ENCODE results near the gene C6. TPM values are rescaled to one million over a fixed set of nuclear protein-coding genes. Genes with fewer than 3 reads are reported as not detected.
"Not testable (repeated sequence)": the region's sequence is repeated elsewhere in the genome, so short reads cannot be mapped to it uniquely, and the experiment has no call there.

The C6 gene
- not detected in 2 replicates for total RNA-seq

GRCh38 chr5:41213340-41213739 is at the start of gene C6:
Gene C6, minus strand, starts transcription at chr5:41213532. Its CDS starts 10,302 bp downstream, at chr5:41203230.
- intact Hi-C loops (cut with micrococcal nuclease): no loop called here

DNA sequence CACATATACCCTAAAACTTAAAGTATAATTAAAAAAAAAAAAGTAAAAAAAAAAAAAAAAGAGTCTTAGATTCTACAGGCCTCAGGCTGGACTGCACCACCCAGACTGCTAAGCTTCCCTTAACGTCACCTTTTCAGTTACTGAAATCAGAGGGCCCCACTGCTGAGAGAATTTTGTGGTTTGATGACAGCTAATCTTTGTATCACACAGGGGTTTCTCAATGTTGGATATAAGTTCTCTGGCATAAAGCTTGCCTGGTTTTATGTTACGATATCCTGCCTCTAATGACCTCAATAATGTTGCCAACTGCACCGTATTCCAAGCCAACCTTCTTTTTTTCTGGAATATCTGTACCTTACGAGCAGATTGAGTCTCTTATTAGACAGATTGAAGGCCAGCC is 43.1 kb upstream of the C6 start:
- intact Hi-C loops (cut with micrococcal nuclease): no loop called here

DNA sequence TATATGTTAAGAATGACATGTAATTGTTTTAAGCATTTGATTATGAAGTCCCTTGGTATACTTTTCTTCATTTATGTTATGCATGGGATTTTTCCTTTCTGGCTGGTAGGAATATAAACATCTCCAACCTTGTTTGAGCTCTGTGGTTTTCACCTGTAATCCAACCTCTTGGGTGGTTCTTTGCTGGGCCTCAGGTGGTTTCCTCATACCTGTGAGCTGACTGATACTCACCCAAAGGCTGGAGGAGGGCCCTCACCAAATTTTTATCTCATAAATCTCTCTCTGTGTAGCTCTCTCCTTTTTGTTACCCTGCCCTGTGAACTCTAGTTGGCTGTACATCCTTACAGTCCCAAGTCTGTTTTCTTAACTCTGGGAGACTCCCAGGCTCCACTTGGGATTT is 39.8 kb upstream of the C6 start:
- intact Hi-C loops (cut with micrococcal nuclease): no loop called here

DNA sequence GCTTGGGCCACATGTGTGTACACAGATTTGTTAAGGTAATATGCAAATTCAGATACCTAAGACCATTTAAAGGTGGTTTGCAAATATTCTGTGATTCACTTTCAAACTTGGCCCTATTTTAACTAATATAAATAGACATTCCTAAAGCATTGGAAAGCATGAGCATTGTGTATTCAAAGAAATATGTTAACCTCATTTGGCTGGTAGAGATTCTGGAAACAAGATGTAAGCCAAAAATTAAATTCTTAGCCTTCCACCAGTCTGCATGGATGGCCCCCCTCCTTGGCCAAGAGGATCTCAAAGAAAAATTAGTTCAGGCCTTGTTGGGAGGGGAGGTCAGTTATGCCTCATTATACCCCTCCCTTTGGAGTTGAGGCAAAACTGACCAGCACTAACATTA is 38.7 kb upstream of the C6 start:
- intact Hi-C loops (cut with micrococcal nuclease): no loop called here

DNA sequence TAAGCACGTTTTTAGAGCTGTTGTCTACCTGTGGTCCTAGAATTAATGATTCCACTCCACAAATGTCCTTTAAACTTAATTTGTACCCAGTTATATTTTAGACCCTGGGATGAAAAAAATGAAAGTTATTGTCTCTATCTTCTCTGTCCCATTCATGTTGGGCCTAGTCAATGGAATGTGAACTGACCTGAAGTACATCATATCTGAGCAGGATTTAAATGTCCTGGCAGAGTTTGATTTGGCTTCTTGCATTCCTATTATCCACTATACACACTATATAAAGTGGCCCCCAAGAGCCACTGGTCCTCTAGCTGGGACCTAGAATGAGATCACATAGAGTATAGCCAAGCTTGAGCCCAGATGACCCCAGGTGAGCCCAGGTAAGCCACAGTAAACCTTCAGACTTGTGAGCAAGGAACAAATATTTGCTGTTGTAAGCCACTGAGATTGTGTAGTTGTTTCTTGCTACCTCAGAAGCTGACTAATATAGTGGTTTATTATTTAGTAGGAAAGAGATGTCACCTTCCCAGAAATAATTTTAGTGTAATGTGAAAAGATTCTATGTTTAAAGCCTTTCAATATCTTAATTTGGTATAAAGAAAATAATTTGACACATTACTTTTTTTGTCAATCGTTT is 37.1 kb upstream of the C6 start:
- intact Hi-C loops (cut with micrococcal nuclease): no loop called here

GRCh38 chr5:41247135-41247534 is 33.8 kb upstream of the C6 start:
- intact Hi-C loops (cut with micrococcal nuclease): no loop called here

- intact Hi-C loops (cut with micrococcal nuclease): no loop called here
Observed at GRCh38 chr5:41246376-41246775, 33.0 kb upstream of the C6 start.

GRCh38 chr5:41243558-41243957 is 30.2 kb upstream of the C6 start:
- intact Hi-C loops (cut with micrococcal nuclease): loop anchor here (1.0 kb wide), 1 partner anchor 13 kb away; no protein-coding TSS in a partner anchor

DNA sequence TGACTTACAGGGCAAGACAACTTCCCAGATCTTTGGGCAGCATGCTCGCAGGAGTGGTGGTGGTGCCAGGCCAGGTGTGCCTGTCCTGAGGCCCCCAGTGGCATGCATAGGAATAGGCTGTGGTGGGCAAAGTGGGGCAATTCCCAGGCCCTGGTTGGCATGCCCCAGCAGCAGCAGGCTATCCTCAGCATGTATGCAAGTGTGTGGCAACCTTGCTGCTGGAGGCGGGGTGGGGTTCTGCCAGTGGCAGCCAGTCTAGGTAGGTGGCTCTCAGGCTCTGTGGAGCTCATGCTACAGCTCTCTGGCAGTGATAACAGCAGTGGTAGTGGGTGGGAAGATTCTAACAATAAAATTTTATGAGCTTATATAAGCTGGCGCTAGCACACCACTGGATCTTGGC is 27.7 kb upstream of the C6 start:
- intact Hi-C loops (cut with micrococcal nuclease): no loop called here

GRCh38 chr5:41240390-41240789 is 27.1 kb upstream of the C6 start:
- intact Hi-C loops (cut with micrococcal nuclease): no loop called here

DNA sequence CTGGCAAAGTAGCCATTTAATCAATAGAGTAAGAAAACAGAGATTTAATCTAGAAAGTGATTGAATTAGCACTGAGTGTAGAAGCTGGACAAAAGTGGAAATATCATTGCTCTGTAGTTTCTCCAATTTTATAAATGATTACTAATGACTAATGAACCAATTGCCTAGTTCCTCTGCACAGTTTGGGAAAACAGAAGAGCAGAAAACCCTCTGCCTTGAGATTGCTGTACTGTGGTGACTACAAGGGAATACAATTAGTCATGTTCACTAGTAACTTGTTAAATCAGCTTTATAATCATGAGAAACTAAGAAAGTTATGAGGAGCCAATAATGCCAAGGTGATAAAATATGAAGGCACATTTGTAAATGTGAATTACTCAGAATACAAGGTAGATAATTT is 21.1 kb upstream of the C6 start:
- intact Hi-C loops (cut with micrococcal nuclease): no loop called here

GRCh38 chr5:41232797-41233196 is 19.5 kb upstream of the C6 start:
- intact Hi-C loops (cut with micrococcal nuclease): no loop called here

GRCh38 chr5:41230276-41230675 is 16.9 kb upstream of the C6 start:
- intact Hi-C loops (cut with micrococcal nuclease): loop anchor here (1.0 kb wide), 1 partner anchor 13 kb away; no protein-coding TSS in a partner anchor

DNA sequence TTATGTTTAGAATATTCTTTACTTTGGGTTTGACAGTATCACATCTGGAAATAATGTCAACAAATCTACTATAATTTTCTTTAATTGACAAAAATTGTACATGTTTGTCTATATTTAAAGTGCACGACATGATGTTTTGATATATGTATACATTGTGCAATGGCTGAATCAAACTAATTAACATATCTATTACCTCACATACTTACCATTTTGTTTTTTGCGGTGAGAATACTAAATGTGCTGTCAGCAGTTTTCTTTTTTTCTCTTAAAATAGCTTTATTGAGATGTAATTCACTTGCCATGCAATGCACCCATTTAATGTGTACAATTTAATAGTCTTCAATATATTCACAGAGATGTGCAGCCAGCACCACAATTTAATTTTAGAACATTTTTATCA is 10.6 kb upstream of the C6 start:
- intact Hi-C loops (cut with micrococcal nuclease): no loop called here

DNA sequence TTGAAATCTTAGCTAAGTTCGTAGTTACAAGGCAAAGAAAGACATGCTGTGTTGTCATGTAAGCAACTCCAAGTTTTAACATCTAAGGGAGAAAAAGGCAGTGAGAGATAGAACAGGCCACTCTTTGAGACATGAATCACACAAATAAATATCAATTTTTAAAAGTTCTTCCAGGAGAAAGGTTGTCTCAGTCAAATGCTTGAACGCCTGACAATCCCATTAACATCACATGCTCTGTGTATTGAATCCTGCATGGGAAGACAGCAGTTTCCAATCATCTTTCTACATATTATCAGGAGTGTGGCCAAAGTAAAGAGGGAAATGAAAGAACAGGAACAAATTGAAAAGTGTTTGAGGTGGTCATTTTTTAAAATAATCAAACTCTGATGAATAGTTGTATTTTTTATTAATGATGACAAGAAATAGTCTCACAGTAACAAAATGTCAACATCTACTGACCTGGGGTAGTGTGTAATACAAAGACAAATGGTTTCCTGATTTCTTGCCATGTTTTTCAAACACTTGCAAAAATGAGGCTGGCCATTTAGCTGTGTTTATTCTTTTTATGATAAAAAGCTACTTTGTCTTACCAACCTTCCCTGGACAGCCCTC is 6.4 kb upstream of the C6 start:
- intact Hi-C loops (cut with micrococcal nuclease): no loop called here

DNA sequence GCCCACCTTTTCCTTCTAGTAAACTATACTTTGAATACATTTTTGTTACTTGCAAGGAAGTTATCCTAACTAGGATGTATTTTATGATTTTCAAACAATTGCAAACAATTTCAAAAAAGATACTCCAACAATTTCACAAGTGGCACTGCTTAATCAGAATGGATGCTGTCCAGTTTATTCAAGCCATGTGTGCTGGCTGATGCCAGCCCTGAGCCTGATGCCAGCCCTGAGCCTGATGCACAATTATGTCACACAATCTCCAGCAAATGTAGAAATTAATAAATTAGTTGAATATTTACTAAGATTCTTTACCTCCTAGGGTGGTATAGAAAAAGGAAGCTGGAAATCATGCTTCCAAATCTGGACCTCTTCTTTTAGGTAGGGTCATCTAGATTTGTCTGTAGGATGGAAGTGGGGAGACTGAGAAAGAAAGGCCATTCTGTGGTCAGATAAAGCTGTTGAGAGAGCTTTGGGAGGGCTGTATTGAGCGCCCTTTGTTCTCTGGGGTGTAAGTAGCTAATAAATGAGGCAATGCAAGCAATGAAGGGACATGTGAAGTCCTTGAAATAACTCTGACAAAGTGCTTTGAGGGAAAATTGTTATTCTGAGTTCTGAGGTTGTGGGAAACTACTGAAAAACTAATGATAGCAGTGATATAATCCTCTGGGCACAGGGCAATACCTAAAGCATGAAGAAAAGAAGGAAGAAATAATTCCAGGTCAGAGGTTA is 5.8 kb upstream of the C6 start:
- intact Hi-C loops (cut with micrococcal nuclease): no loop called here

- intact Hi-C loops (cut with micrococcal nuclease): no loop called here
Observed at GRCh38 chr5:41214182-41214581, 850 bp upstream of the C6 start.

GRCh38 chr5:41212935-41213334 is 397 bp downstream of the C6 start:
- intact Hi-C loops (cut with micrococcal nuclease): no loop called here

GRCh38 chr5:41211417-41211816 is 1.9 kb downstream of the C6 start:
- intact Hi-C loops (cut with micrococcal nuclease): no loop called here

DNA sequence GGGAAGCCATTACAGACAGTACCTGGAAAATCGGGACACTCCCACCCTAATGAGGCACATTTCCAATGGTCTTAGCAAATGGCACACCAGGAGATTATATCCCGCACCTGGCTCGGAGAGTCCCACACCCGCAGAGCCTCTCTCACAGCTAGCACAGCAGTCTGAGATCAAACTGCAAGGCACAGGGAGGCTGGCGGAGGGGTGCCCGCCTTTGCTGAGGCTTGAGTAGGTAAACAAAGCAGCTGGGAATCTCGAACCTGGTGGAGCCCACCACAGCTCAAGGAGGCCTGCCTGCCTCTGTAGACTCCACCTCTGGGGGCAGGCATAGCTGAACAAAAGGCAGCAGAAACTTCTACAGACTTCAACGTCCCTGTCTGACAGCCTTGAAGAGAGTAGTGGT is 7.9 kb downstream of the C6 start:
- intact Hi-C loops (cut with micrococcal nuclease): not testable (repeated sequence)

DNA sequence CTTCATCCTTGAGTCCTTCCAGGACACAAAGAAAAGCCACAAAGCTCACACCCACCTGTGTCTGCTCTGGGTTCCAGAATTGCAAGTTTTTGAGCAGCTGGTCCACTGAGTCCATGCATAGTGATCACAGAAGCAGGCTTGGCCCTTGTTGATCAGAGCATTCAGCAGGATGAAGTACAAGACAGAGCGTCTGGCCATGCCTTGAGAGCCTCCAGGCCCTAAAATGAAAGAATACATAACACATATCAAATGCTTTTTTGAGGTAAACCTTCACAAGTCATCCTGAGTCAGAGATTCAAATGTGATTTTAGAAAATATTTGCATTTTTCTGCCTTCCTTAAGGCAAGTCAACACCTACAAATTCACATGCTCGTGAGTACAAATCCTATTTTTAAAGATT is 10.3 kb downstream of the C6 start:
- intact Hi-C loops (cut with micrococcal nuclease): no loop called here

DNA sequence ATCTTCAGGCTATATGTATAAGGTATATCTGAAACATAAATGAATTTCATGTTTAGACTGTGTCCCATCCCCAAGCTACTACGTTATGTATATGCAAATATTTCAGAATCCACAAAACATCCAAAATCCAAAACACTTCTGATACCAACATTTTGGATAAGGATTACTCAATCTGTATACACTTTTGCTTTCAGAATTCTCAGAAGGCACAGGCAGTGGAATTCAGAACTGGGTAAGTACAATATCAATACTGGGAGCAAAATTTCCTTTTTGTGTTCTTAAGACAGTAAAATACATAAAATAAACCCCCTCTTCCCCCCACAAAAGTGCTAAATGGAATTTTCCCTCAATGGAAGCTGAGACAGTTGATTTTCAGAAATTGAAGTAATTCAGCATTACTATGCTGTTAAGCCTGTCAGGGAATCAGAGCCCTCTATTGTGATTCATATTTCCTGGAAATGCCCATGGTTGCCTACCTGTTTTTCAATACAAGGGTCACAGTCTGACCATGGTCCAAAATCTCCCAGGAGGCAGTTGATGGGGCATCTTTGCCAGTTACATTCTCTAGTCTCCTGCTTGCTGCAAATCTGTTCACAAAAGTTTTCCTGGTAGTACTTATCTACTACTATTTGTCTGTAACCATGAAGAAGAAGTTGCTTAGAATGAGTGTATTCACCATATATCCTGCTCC is 12.1 kb downstream of the C6 start:
- intact Hi-C loops (cut with micrococcal nuclease): no loop called here

Data from T-helper 1 cell treated with Interleukin-12 subunit alpha and Interleukin-12 subunit beta and Interleukin-4 antibody, amounts not matched to agents 30 ng/mL and 1 ng/mL, for 36 hours (primary cell).